Measurements from ENCODE around the gene DALRD3.

DNA sequence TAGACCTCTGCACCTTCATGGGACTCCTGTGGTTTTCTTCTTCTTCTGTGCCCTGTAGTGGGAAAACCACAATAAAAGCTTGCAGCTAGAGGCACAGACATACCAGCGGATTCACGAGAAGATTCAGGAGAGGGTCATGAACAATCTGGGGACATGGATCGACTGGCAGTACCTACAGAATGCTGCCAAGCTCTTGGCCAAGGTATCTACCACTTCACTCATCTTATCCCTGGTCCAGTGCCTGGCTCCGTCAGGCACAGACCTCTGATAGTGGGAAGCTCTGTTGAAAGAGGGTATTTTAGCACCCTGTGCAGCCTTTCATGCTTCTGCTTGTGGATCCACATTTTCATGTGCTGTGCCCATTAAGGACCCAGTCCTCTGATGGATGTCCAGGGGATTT is 38.1 kb downstream of the DALRD3 start:
- TF ChIP-seq, protein P1, sequence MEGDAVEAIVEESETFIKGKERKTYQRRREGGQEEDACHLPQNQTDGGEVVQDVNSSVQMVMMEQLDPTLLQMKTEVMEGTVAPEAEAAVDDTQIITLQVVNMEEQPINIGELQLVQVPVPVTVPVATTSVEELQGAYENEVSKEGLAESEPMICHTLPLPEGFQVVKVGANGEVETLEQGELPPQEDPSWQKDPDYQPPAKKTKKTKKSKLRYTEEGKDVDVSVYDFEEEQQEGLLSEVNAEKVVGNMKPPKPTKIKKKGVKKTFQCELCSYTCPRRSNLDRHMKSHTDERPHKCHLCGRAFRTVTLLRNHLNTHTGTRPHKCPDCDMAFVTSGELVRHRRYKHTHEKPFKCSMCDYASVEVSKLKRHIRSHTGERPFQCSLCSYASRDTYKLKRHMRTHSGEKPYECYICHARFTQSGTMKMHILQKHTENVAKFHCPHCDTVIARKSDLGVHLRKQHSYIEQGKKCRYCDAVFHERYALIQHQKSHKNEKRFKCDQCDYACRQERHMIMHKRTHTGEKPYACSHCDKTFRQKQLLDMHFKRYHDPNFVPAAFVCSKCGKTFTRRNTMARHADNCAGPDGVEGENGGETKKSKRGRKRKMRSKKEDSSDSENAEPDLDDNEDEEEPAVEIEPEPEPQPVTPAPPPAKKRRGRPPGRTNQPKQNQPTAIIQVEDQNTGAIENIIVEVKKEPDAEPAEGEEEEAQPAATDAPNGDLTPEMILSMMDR (IDR thresholded peaks at IDR 0.05): no peak
- TF ChIP-seq EZH2 (IDR thresholded peaks at IDR 0.05; ENCODE audit: borderline replicate concordance, insufficient read depth, low read depth, low read length, poor library complexity, severe bottlenecking): no peak
